Endothelial cell of umbilical vein (primary cell): ENCODE measurements around the gene GTF2E1. TPM values are rescaled to one million over a fixed set of nuclear protein-coding genes. Genes with fewer than 3 reads are reported as not detected.

Source experiments
- BruUV-seq: library from RNA; stranded (reverse); fragments of 400-500 nt; replicated peaks from 2 replicates; lab custom pipeline; 2021; lab: Mats Ljungman, UMichigan
- CTCF ChIA-PET: fragments of 300-600, 350-600 bp; sonication (Branson Sonifier 250); formaldehyde crosslinking; loops from one replicate; lab custom pipeline; 2021; ENCODE audit warnings: antibody characterized with exemption, inconsistent platforms; lab: Charles Lee
- POLR2A ChIA-PET: fragments of 300-600, 350-600 bp; sonication (Branson Sonifier 250); formaldehyde crosslinking; loops from one replicate; lab custom pipeline; 2021; ENCODE audit warnings: antibody characterized with exemption, inconsistent platforms; lab: Charles Lee
- DNase-seq: peaks from one replicate; pipeline ENCODE4 v3.0.0-alpha.2; 2011; ENCODE audit warnings: low read depth, low spot score
- FAIRE-seq: peaks from 2 replicates; lab custom pipeline; 2011; peaks lifted over from hg19 to GRCh38; lab: Jason Lieb, UNC
- H2AFZ ChIP-seq: 2 replicates; pipeline ENCODE4 v1.6.0; 2012; ENCODE audit warnings: low read depth, low read length, control low read depth, inconsistent platforms
- H3K27ac ChIP-seq: 2 replicates; pipeline ENCODE4 v1.5.1; 2011; ENCODE audit warnings: low read depth, mild to moderate bottlenecking, control low read depth, low read length, moderate library complexity; ENCODE audit not compliant: insufficient read depth
- H3K27me3 ChIP-seq, 2 experiments: 2 replicates each; pipeline versions ENCODE4 v1.6.0 to v1.6.1; 2011; ENCODE audit warnings: low read length in 2 of 2, mixed read lengths in 1 of 2; ENCODE audit not compliant: control insufficient read depth in 2 of 2, insufficient read depth in 2 of 2
- H3K36me3 ChIP-seq, 2 experiments: 2 replicates in 1 of 2; 3 replicates in 1 of 2; pipeline ENCODE4 v1.5.1; 2011; ENCODE audit warnings: low read length in 2 of 2, mild to moderate bottlenecking in 1 of 2, moderate library complexity in 1 of 2; ENCODE audit not compliant: control insufficient read depth in 2 of 2, insufficient read depth in 2 of 2; ENCODE audit errors: extremely low read depth in 1 of 2
- H3K4me1 ChIP-seq: 3 replicates; pipeline ENCODE4 v1.5.1; 2011; ENCODE audit warnings: mild to moderate bottlenecking, low read length; ENCODE audit not compliant: control insufficient read depth, insufficient read depth; ENCODE audit errors: extremely low read depth
- H3K4me2 ChIP-seq: 2 replicates; pipeline ENCODE4 v1.6.1; 2011; ENCODE audit warnings: low read length, control low read depth, mixed read lengths; ENCODE audit not compliant: insufficient read depth
- H3K4me3 ChIP-seq, 3 experiments: fragments of 200-600 bp in 1 of 3; sonication (generic), shearing (Covaris generic) in 1 of 3; replicated peaks in 1 of 3; 2 replicates each; pipeline ENCODE4 v1.5.1; 2011 to 2016; ENCODE audit warnings: control low read depth in 3 of 3, low read length in 3 of 3, mild to moderate bottlenecking in 2 of 3, inconsistent platforms in 1 of 3, low read depth in 1 of 3, moderate library complexity in 1 of 3; ENCODE audit not compliant: insufficient read depth in 1 of 3
- H3K79me2 ChIP-seq: 2 replicates; pipeline ENCODE4 v1.6.0; 2012; ENCODE audit warnings: low read length, inconsistent platforms; ENCODE audit not compliant: control insufficient read depth, insufficient read depth
- H3K9ac ChIP-seq: replicated peaks from 2 replicates; pipeline ENCODE3; 2011; ENCODE audit warnings: low read length, control low read depth; ENCODE audit not compliant: insufficient read depth; ENCODE audit errors: extremely low read depth
- H3K9me1 ChIP-seq: replicated peaks from 3 replicates; pipeline ENCODE4 v1.6.0; 2011; ENCODE audit warnings: mild to moderate bottlenecking, low read length; ENCODE audit not compliant: control insufficient read depth, insufficient read depth; ENCODE audit errors: extremely low read depth
- H3K9me3 ChIP-seq: replicated peaks from 2 replicates; pipeline ENCODE4 v1.5.1; 2012; ENCODE audit warnings: low read length, inconsistent platforms; ENCODE audit not compliant: control insufficient read depth, insufficient read depth
- H4K20me1 ChIP-seq: replicated peaks from 2 replicates; pipeline ENCODE3; 2011; ENCODE audit warnings: mild to moderate bottlenecking, low read length; ENCODE audit not compliant: control insufficient read depth, insufficient read depth; ENCODE audit errors: extremely low read depth
- CTCF ChIP-seq, 2 donors: IDR thresholded peaks; 1 replicate in 1 of 2; 2 replicates in 1 of 2; pipeline ENCODE4 v1.5.1; 2011; ENCODE audit warnings: low read length in 2 of 2, mild to moderate bottlenecking in 2 of 2, moderate library complexity in 2 of 2, control low read depth in 1 of 2, inconsistent platforms in 1 of 2, low read depth in 1 of 2; ENCODE audit not compliant: insufficient read depth in 1 of 2; ENCODE audit errors: extremely low read depth in 1 of 2
- EZH2 ChIP-seq: IDR thresholded peaks from 2 replicates; pipeline ENCODE4 v1.6.1; 2012; ENCODE audit warnings: borderline replicate concordance, low read depth, mild to moderate bottlenecking, moderate library complexity, low read length, inconsistent platforms; ENCODE audit not compliant: severe bottlenecking
- FOS ChIP-seq: IDR thresholded peaks from 2 replicates; pipeline ENCODE4 v1.6.1; 2011; ENCODE audit warnings: mild to moderate bottlenecking, low read length, moderate library complexity, borderline replicate concordance; ENCODE audit not compliant: insufficient read depth
- GATA2 ChIP-seq: IDR thresholded peaks from 2 replicates; pipeline ENCODE4 v1.7.0; 2011; ENCODE audit warnings: low read depth, mild to moderate bottlenecking, moderate library complexity, mixed read lengths, low read length; ENCODE audit not compliant: insufficient read length, insufficient read depth
- JUN ChIP-seq: IDR thresholded peaks from 2 replicates; pipeline ENCODE4 v1.6.1; 2011; ENCODE audit warnings: borderline replicate concordance, low read depth; ENCODE audit not compliant: insufficient read length, insufficient read depth
- MAX ChIP-seq: IDR thresholded peaks from 2 replicates; pipeline ENCODE4 v1.6.1; 2011; ENCODE audit not compliant: insufficient read depth, insufficient read length
- MYC ChIP-seq: IDR thresholded peaks from one replicate; pipeline ENCODE4 v1.6.1; 2011; ENCODE audit warnings: mild to moderate bottlenecking, low read depth, low read length
- POLR2A ChIP-seq: IDR thresholded peaks from 2 replicates; pipeline ENCODE4 v1.6.1; 2012; ENCODE audit warnings: low read depth, mild to moderate bottlenecking, control low read depth, low read length
- POLR2AphosphoS5 ChIP-seq: IDR thresholded peaks from 2 replicates; pipeline ENCODE4 v1.6.1; 2012; ENCODE audit warnings: low read depth, mild to moderate bottlenecking, control low read depth, low read length, moderate library complexity; ENCODE audit not compliant: insufficient read depth
- dilution Hi-C: fragments of 300-500 bp; cut with MboI; formaldehyde crosslinking; loops from one replicate; pipeline ENCODE4 v1.15.0; 2019; ENCODE audit warnings: low sequenced_read_pairs; ENCODE audit not compliant: extremely low pct_ligation_motif_present
- intact Hi-C: fragments of 100-400 bp; cut with micrococcal nuclease; formaldehyde crosslinking; loops from one replicate; pipeline ENCODE4 v1.10.0; 2022
- polyA plus RNA-seq, 4 experiments: library from polyadenylated mRNA; depleted of rRNA in 3 of 4; stranded (reverse) in 3 of 4; unstranded in 1 of 4; fragments of >200 nt; gene quantifications; 2 replicates each; pipeline versions ENCODE4 v1.2.1 to v1.2.3, GENCODE V29; 2011 to 2012; ENCODE audit warnings: missing spikeins in 1 of 4
- total RNA-seq: library from RNA; stranded (reverse); gene quantifications from 2 replicates; pipeline ENCODE4 v1.2.3, GENCODE V29; 2021

Gene GTF2E1
- total and polyA plus RNA-seq, 2 donors (not counting 3 experiments of a cell fraction or from before 2014, with no cell fraction given), result 10.6 to 27.7 TPM

GRCh38 chr3:120820748-120821147 lies 78.2 kb downstream of the GTF2E1 start:
- Histone ChIP-seq H3K9me1 (no peaks in the 10 kb centered on the region), H3K4me2 (no peak overlapping the region), H3K4me1 (no peaks in the 10 kb centered on the region), H3K4me3 (no peak overlapping the region), H2AFZ (no peak overlapping the region), H3K9me3 (no peaks in the 10 kb centered on the region), H3K27me3 (peaks cover 4% of the 10 kb centered on the region in 2 experiments), H3K27ac (no peak overlapping the region), H4K20me1 (no peaks in the 10 kb centered on the region), H3K36me3 (no peaks in the 10 kb centered on the region), H3K9ac (no peak overlapping the region), H3K79me2 (no peaks in the 10 kb centered on the region)
- BruUV-seq, result no TSS peak
- TF ChIP-seq MAX (no peak), JUN (no peak), POLR2AphosphoS5 (no peak), GATA2 (no peak), POLR2A (no peak), EZH2 (no peak), MYC (no peak), CTCF (IDR thresholded peaks at IDR 0.05; ENCODE audit: extremely low read depth in 1 of 2, insufficient read depth in 1 of 2, low read depth in 1 of 2, low read length in 2 of 2) (no peak), FOS (no peak)
- ChIA-PET CTCF (no interaction called here), POLR2A (no interaction called here)
- dilution Hi-C loops (no loop called here), intact Hi-C loops (no loop called here)
- no peak for DNase-seq
- no peak for FAIRE-seq
